Testis (tissue), 3 donors: ENCODE results near the gene GCNT4. TPM values are rescaled to one million over a fixed set of nuclear protein-coding genes. Genes with fewer than 3 reads are reported as not detected.

Source experiments
- DNase-seq: peaks from one replicate; pipeline ENCODE4 v3.0.0-alpha.2; 2019
- H3K27ac ChIP-seq, 2 donors: fragments of 200-600 bp; sonication (generic); one replicate each; pipeline ENCODE4 v1.5.1; 2019
- H3K27me3 ChIP-seq: fragments of 200-600 bp; sonication (generic); one replicate; pipeline ENCODE4 v1.5.1; 2019
- H3K36me3 ChIP-seq: fragments of 200-600 bp; sonication (generic); one replicate; pipeline ENCODE4 v1.5.1; 2017; ENCODE audit warnings: low read depth; ENCODE audit errors: missing control alignments
- H3K4me1 ChIP-seq: fragments of 200-600 bp; sonication (generic); one replicate; pipeline ENCODE4 v1.5.1; 2019
- H3K4me3 ChIP-seq, 2 donors: fragments of 200-600 bp; sonication (generic); one replicate each; pipeline ENCODE4 v1.5.1; 2017 to 2019
- H3K9me3 ChIP-seq: fragments of 200-600 bp; sonication (generic); one replicate; pipeline ENCODE4 v1.5.1; 2017
- CTCF ChIP-seq, 3 experiments: fragments of 450-650 bp in 2 of 3; fragments of 200-600 bp in 1 of 3; sonication (generic) in 1 of 3; IDR thresholded peaks; one replicate each; pipeline ENCODE4 v1.5.1; 2016 to 2019; ENCODE audit warnings: antibody characterized with exemption in 3 of 3, mild to moderate bottlenecking in 2 of 3, moderate library complexity in 1 of 3
- POLR2A ChIP-seq: fragments of 450-650 bp; IDR thresholded peaks from one replicate; pipeline ENCODE4 v1.6.1; 2017; ENCODE audit warnings: antibody characterized with exemption, mild to moderate bottlenecking, moderate library complexity
- WGBS, 2 donors: methylation state at CpG; one replicate each; pipeline ENCODE4 v1.1.5; 2018; 5-methylcytosine and 5-hydroxymethylcytosine counted together
- intact Hi-C: fragments of 100-400 bp; cut with DNase I; formaldehyde crosslinking; loops from one replicate; pipeline ENCODE4 v1.15.1; 2023; ENCODE audit warnings: low total_unique reads
- polyA plus RNA-seq: library from polyadenylated mRNA; stranded (reverse); fragments of 350-450 nt; fragmentation: Illumina TruSeq; extraction: RNeasy Lipid Tissue Mini Kit (QIAGEN cat#74804); gene quantifications from one replicate; pipeline ENCODE4 v1.2.3, GENCODE V29; 2014; ENCODE audit warnings: low read depth, low replicate concordance; ENCODE audit not compliant: insufficient read depth
- total RNA-seq, 2 donors: library from RNA; depleted of rRNA; stranded (reverse); fragments of >200 nt; gene quantifications; one replicate each; pipeline ENCODE4 v1.2.3, GENCODE V29; 2016

GCNT4 gene
- total and polyA plus RNA-seq, 3 donors from 2014 or later, result 1.8 to 2.8 (median 2.7) TPM

GRCh38 chr5:75012748-75013147, 39.6 kb downstream of the GCNT4 start:
- TF ChIP-seq POLR2A (no peak), CTCF (IDR thresholded peaks at IDR 0.05) (no peak)
- Histone ChIP-seq H3K4me1 (no peaks in the 10 kb centered on the region), H3K9me3 (no peaks in the 10 kb centered on the region), H3K4me3 (no peak overlapping the region), H3K27ac (no peak overlapping the region), H3K27me3 (no peaks in the 10 kb centered on the region), H3K36me3 (no peaks in the 10 kb centered on the region)
- no peak for DNase-seq
- intact Hi-C loops, result no loop called here
- 100% methylated on average over 1 of the region's 1 CpG for WGBS, 2 donors

GRCh38 chr5:75010838-75011237, 41.5 kb downstream of the GCNT4 start:
- intact Hi-C loops, result no loop called here
- H3K4me1 ChIP-seq, result no peaks in the 10 kb centered on the region
- no peak overlapping the region for H3K27ac ChIP-seq
- H3K9me3 ChIP-seq, result no peaks in the 10 kb centered on the region
- no peaks in the 10 kb centered on the region for H3K36me3 ChIP-seq
- TF ChIP-seq POLR2A, result no peak
- TF ChIP-seq CTCF (IDR thresholded peaks at IDR 0.05), result no peak
- no peak overlapping the region for H3K4me3 ChIP-seq
- DNase-seq, result no peak
- H3K27me3 ChIP-seq, result no peaks in the 10 kb centered on the region

GRCh38 chr5:75009556-75010345, 42.6 kb downstream of the GCNT4 start:
- intact Hi-C loops, result no loop called here
- 78 to 82% methylated on average over 7 of the region's 7 CpGs for WGBS, 2 donors

GRCh38 chr5:75006865-75007822, 45.2 kb downstream of the GCNT4 start:
- no peak for DNase-seq
- no peak for TF ChIP-seq POLR2A
- no peak for TF ChIP-seq CTCF (IDR thresholded peaks at IDR 0.05)
- intact Hi-C loops, result no loop called here
- H3K9me3 ChIP-seq, result no peaks in the 10 kb centered on the region
- H3K4me1 ChIP-seq, result no peaks in the 10 kb centered on the region
- H3K4me3 ChIP-seq, result no peak overlapping the region
- no peaks in the 10 kb centered on the region for H3K27me3 ChIP-seq
- 47 to 59% methylated on average over 10 of the region's 10 CpGs for WGBS, 2 donors
- H3K36me3 ChIP-seq, result no peaks in the 10 kb centered on the region
- no peak overlapping the region for H3K27ac ChIP-seq

More at GRCh38 chr5:75009556-75010345, 42.6 kb downstream of the GCNT4 start:
- Histone ChIP-seq H3K27me3 (no peaks in the 10 kb centered on the region), H3K9me3 (no peaks in the 10 kb centered on the region), H3K36me3 (no peaks in the 10 kb centered on the region), H3K27ac (no peak overlapping the region), H3K4me3 (no peak overlapping the region), H3K4me1 (no peaks in the 10 kb centered on the region)
- DNase-seq, result no peak
- TF ChIP-seq POLR2A (no peak), CTCF (IDR thresholded peaks at IDR 0.05) (no peak)
